Heart left ventricle (tissue), 16 donors: Measurements from ENCODE around the gene ADTRP. TPM values are rescaled to one million over a fixed set of nuclear protein-coding genes. Genes with fewer than 3 reads are reported as not detected.

Experiments
- ATAC-seq, 4 donors: fragments of 200-7000 bp; cut with Tn5 transposase; one replicate each; pipeline ENCODE4 v1.9.1; 2020 to 2022; ENCODE audit warnings: moderate library complexity in 4 of 4, mild to moderate bottlenecking in 3 of 4, moderate number of reproducible peaks in 1 of 4
- DNase-seq, 5 donors: peaks; one replicate each; pipeline ENCODE4 v3.0.0-alpha.2; 2020
- H3K27ac ChIP-seq, 12 donors: fragments of 200-600 bp; sonication (generic) in 4 of 12; one replicate each; pipeline versions ENCODE4 v1.5.0 to v1.8.0; 2016 to 2022; ENCODE audit warnings: mild to moderate bottlenecking in 2 of 12
- H3K27me3 ChIP-seq, 9 donors: fragments of 200-600 bp; sonication (generic) in 2 of 9; one replicate each; pipeline versions ENCODE4 v1.5.1 to v1.8.0; 2016 to 2022; ENCODE audit warnings: mild to moderate bottlenecking in 3 of 9
- H3K36me3 ChIP-seq, 9 donors: fragments of 200-600 bp; sonication (generic) in 2 of 9; one replicate each; pipeline versions ENCODE4 v1.5.0 to v1.8.0; 2018 to 2022; ENCODE audit warnings: mild to moderate bottlenecking in 2 of 9
- H3K4me1 ChIP-seq, 12 donors: fragments of 200-600 bp; sonication (generic) in 4 of 12; one replicate each; pipeline versions ENCODE4 v1.5.0 to v1.8.0; 2016 to 2022; ENCODE audit warnings: mild to moderate bottlenecking in 3 of 12
- H3K4me3 ChIP-seq, 12 donors: fragments of 200-600 bp; sonication (generic) in 4 of 12; one replicate each; pipeline versions ENCODE4 v1.5.0 to v1.8.0; 2017 to 2022; ENCODE audit warnings: mild to moderate bottlenecking in 9 of 12, moderate library complexity in 4 of 12
- H3K9me3 ChIP-seq, 12 donors: fragments of 200-600 bp; sonication (generic) in 4 of 12; one replicate each; pipeline versions ENCODE4 v1.5.0 to v1.8.0; 2016 to 2022; ENCODE audit warnings: mild to moderate bottlenecking in 1 of 12
- POLR2A ChIP-seq, 2 donors: fragments of 450-650 bp; IDR thresholded peaks; one replicate each; pipeline ENCODE4 v1.6.1; 2017; ENCODE audit warnings: antibody characterized with exemption in 2 of 2, mild to moderate bottlenecking in 2 of 2, moderate library complexity in 2 of 2
- WGBS, 4 donors: extraction: QIAGEN DNeasy Blood & Tissue Kit in 2 of 4; methylation state at CpG; one replicate each; pipeline versions ENCODE4 v1.1.5 to v1.1.7; 2013 to 2018; 5-methylcytosine and 5-hydroxymethylcytosine counted together
- intact Hi-C, 10 donors: fragments of 100-400 bp; cut with DNase I; formaldehyde crosslinking; loops; one replicate each; pipeline versions ENCODE4 v1.11.1 to v1.14.2; 2022
- polyA plus RNA-seq, 2 donors: library from polyadenylated mRNA; stranded (reverse); fragments of 200-250 nt; gene quantifications; one replicate each; pipeline ENCODE4 v1.2.3, GENCODE V29; 2013
- total RNA-seq, 9 donors: library from RNA; depleted of rRNA in 2 of 9; stranded (reverse); fragments of >200 nt in 2 of 9; fragmentation: NEBNext Ultra II Directional in 3 of 9; extraction: Animal tissue kit (Norgen Biotek cat#: 25700) in 3 of 9; gene quantifications; one replicate each; pipeline versions ENCODE4 v1.1.0 to v1.2.4, GENCODE V29; 2016 to 2023
- TF ChIP-seq, protein P1 (sequence below), 12 donors: fragments of 200-600 bp; sonication (generic) in 4 of 12; IDR thresholded peaks; one replicate each; pipeline versions ENCODE4 v1.5.0 to v1.8.0; 2018 to 2022; ENCODE audit warnings: antibody characterized with exemption in 12 of 12, mild to moderate bottlenecking in 5 of 12
- donor health status: ischemic (EF 13 %, LVEDD 7.1; RV severe dilation, severe dysfunction).
- donor health status: healthy with polysubstance abuse.
- donor health status: DM: no; HTN: yes; CAD: no.
- donor health status: DM: no; HTN: no; CAD: no.
- donor health status: ischemic (EF 25% LVEDD 6.9; RV normal size, moderate dysfunction).
- donor health status: ischemic (EF 25% LVEDD 5.7; RV mildly dilated, moderate dysfunction).
- donor health status: healthy.
- donor health status: DM: yes; HTN: yes; CAD: no.
- donor health status: ischemic (EF 35%, LVEDD 5.7; RV mildly dilated, moderate dysfunction).
- donor health status: nonischemic (EF 11% LVEDD 7.7; RV severe dilation, severe dysfunction).
- donor health status: DM: yes; HTN: yes; CAD: no.
- donor health status: PGD.
- donor health status: ischemic (EF 29% LVEDD 5.4; RV normal size, mild dysfunction).
- donor health status: nonischemic (EF 23%, LVEDD 6.1; RV moderate dilation, normal function).

The ADTRP gene
- total and polyA plus RNA-seq, 11 donors: 0.26 to 0.85 (median 0.45) TPM; not detected in 7

- Histone ChIP-seq H3K9me3 (no peaks in the 10 kb centered on the region), H3K4me3 (no peak overlapping the region), H3K36me3 (no peaks in the 10 kb centered on the region), H3K27ac (no peak overlapping the region), H3K4me1 (peaks cover 0 to 22% (median 12%) of the 10 kb centered on the region in 12 donors), H3K27me3 (no peaks in the 10 kb centered on the region)
- DNase-seq (no peak), ATAC-seq (no peak)
- TF ChIP-seq POLR2A (IDR thresholded peaks at IDR 0.05): no peak
- TF ChIP-seq, protein P1, sequence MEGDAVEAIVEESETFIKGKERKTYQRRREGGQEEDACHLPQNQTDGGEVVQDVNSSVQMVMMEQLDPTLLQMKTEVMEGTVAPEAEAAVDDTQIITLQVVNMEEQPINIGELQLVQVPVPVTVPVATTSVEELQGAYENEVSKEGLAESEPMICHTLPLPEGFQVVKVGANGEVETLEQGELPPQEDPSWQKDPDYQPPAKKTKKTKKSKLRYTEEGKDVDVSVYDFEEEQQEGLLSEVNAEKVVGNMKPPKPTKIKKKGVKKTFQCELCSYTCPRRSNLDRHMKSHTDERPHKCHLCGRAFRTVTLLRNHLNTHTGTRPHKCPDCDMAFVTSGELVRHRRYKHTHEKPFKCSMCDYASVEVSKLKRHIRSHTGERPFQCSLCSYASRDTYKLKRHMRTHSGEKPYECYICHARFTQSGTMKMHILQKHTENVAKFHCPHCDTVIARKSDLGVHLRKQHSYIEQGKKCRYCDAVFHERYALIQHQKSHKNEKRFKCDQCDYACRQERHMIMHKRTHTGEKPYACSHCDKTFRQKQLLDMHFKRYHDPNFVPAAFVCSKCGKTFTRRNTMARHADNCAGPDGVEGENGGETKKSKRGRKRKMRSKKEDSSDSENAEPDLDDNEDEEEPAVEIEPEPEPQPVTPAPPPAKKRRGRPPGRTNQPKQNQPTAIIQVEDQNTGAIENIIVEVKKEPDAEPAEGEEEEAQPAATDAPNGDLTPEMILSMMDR (IDR thresholded peaks at IDR 0.05): no peak
- WGBS, 4 donors: 91 to 96% (median 93%) methylated on average over 4 of the region's 4 CpGs
- intact Hi-C loops: loop anchor here in 2 of 10 donors (5.0 to 10.0 kb wide), 3 partner anchors 37 to 420 kb away; no protein-coding TSS in a partner anchor
Observed at GRCh38 chr6:11814819-11815218, 36.2 kb upstream of the ADTRP start.

DNA sequence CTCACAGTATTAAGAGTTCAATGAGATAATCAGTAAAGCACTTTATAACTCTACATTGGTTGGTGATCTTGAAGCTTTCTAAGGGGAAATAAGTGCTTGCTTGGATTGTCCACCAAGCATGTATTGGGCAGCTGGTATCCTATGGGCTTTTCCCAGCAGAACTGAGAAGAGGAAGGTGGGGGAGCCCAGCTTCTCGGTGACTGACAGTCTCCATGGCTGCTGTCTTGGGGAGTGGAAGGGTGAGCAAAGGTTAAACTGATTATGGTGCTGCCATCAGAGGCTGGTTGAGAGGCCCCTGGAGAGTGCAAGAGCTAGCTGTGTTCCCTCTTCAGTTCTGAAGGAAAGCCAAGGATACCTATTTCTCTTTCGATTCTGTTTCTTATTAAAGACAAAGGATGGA, 35.5 kb upstream of the ADTRP start:
- intact Hi-C loops: loop anchor here in 2 of 10 donors (5.0 to 10.0 kb wide), 3 partner anchors 38 to 421 kb away; no protein-coding TSS in a partner anchor
- no peak overlapping the region for H3K4me3 ChIP-seq
- no peaks in the 10 kb centered on the region for H3K9me3 ChIP-seq
- no peak for ATAC-seq
- no peaks in the 10 kb centered on the region for H3K27me3 ChIP-seq
- WGBS, 4 donors: 81 to 90% (median 87%) methylated on average over 2 of the region's 2 CpGs
- TF ChIP-seq, protein P1 (IDR thresholded peaks at IDR 0.05): no peak
- no peak for TF ChIP-seq POLR2A (IDR thresholded peaks at IDR 0.05)
- peaks cover 3 to 28% (median 15%) of the 10 kb centered on the region in 12 donors for H3K4me1 ChIP-seq
- H3K27ac ChIP-seq: no peak overlapping the region
- H3K36me3 ChIP-seq: no peaks in the 10 kb centered on the region
- no peak for DNase-seq

- H3K4me3 ChIP-seq: no peak overlapping the region
- H3K4me1 ChIP-seq: peaks cover 3 to 28% (median 15%) of the 10 kb centered on the region in 12 donors
- intact Hi-C loops: loop anchor here in 2 of 10 donors (5.0 to 10.0 kb wide), 3 partner anchors 39 to 421 kb away; no protein-coding TSS in a partner anchor
- H3K36me3 ChIP-seq: no peaks in the 10 kb centered on the region
- H3K9me3 ChIP-seq: no peaks in the 10 kb centered on the region
- no peaks in the 10 kb centered on the region for H3K27me3 ChIP-seq
- no peak for DNase-seq
- peak overlapping the region in 1 of 12 donors; percentile 25 for H3K27ac ChIP-seq
- ATAC-seq: no peak
- 77 to 86% (median 80%) methylated on average over 4 of the region's 4 CpGs for WGBS, 4 donors
- TF ChIP-seq POLR2A (IDR thresholded peaks at IDR 0.05): no peak
- TF ChIP-seq, protein P1 (IDR thresholded peaks at IDR 0.05): no peak
Observed at GRCh38 chr6:11813606-11814005, 35.0 kb upstream of the ADTRP start.

GRCh38 chr6:11812951-11813350, 34.3 kb upstream of the ADTRP start:
- intact Hi-C loops: loop anchor here in 2 of 10 donors (5.0 to 10.0 kb wide), 3 partner anchors 39 to 422 kb away; no protein-coding TSS in a partner anchor

More at GRCh38 chr6:11812951-11813350, 34.3 kb upstream of the ADTRP start:
- WGBS, 4 donors: 64 to 78% (median 72%) methylated on average over 2 of the region's 2 CpGs
- DNase-seq (no peak), ATAC-seq (no peak)
- H3K27ac ChIP-seq: peak overlapping the region in 1 of 12 donors; percentile 25
- H3K4me3 ChIP-seq: no peak overlapping the region
- no peaks in the 10 kb centered on the region for H3K9me3 ChIP-seq
- no peaks in the 10 kb centered on the region for H3K27me3 ChIP-seq
- no peaks in the 10 kb centered on the region for H3K36me3 ChIP-seq
- TF ChIP-seq POLR2A (IDR thresholded peaks at IDR 0.05): no peak
- TF ChIP-seq, protein P1 (IDR thresholded peaks at IDR 0.05): no peak
- peaks cover 3 to 28% (median 15%) of the 10 kb centered on the region in 12 donors for H3K4me1 ChIP-seq
